GM18909 (cell line): ENCODE measurements around the gene NPHP1.
"Not testable (repeated sequence)": the region's sequence is repeated elsewhere in the genome, so short reads cannot be mapped to it uniquely, and the experiment has no call there.

Source experiments
- ATAC-seq: cut with Tn5 transposase; IDR thresholded peaks from one replicate; pipeline ENCODE4 v1.9.1; 2021; ENCODE audit warnings: mild to moderate bottlenecking; ENCODE audit not compliant: unreplicated experiment, poor library complexity

The NPHP1 gene

DNA sequence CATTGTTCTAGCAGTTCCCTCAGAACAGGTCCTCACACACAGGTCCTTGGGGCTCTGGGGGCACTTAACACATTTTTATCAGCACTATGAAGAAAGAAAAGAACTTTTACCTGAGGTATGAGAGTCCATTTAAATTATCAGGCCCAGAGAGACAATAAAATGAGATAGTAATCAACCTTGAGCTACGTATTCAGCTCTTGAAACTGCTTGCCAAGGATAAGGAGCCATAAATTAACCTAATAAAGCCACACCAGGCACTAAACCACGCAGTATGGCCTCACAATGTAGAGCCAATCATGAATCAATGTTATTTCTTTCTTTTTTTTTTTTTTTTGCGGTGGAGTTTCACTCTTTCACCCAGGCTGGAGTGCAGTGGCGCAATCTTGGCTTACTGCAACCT, 126.7 kb downstream of the NPHP1 start:
- not testable (repeated sequence) for ATAC-seq

DNA sequence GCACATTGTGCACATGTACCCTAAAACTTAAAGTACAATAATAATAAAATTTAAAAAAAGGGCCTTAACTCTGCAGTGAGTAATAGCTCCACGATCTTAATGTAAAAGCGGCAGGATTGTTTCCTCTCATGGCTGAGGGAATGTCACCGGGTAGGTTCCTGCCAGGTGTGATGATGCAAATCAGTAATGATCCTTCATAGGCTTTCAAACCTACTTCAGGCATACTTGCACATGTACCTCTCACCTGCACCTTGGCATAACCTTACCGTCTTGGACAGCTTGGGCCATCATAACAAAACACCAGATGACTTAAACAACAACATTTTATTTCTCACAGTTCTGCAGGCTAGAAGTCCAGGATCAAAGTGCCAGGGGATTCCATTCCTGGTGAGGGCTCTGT, 128.9 kb downstream of the NPHP1 start:
- ATAC-seq: not testable (repeated sequence)
